Liver (tissue), 9 donors: Measurements from ENCODE around the gene ABCC3. TPM values are rescaled to one million over a fixed set of nuclear protein-coding genes. Genes with fewer than 3 reads are reported as not detected.

Experiments
- DNase-seq: peaks from one replicate; pipeline ENCODE4 v3.0.0-alpha.2; 2017; ENCODE audit warnings: low spot score
- H3K27ac ChIP-seq, 2 donors: one replicate each; pipeline ENCODE4 v1.7.0; 2013; ENCODE audit warnings: inconsistent platforms in 2 of 2, low read length in 2 of 2, control low read depth in 1 of 2, low read depth in 1 of 2, mild to moderate bottlenecking in 1 of 2
- H3K27me3 ChIP-seq, 4 donors: one replicate each; pipeline versions ENCODE4 v1.6.1 to v1.7.0; 2013; ENCODE audit warnings: low read length in 3 of 4, inconsistent platforms in 1 of 4, mild to moderate bottlenecking in 1 of 4, moderate library complexity in 1 of 4; ENCODE audit not compliant: control insufficient read depth in 4 of 4, insufficient read depth in 4 of 4
- H3K36me3 ChIP-seq, 4 donors: one replicate each; pipeline versions ENCODE4 v1.6.1 to v1.7.0; 2013; ENCODE audit warnings: low read length in 3 of 4, mild to moderate bottlenecking in 3 of 4, low read depth in 1 of 4, moderate library complexity in 1 of 4; ENCODE audit not compliant: control insufficient read depth in 4 of 4, insufficient read depth in 3 of 4
- H3K4me1 ChIP-seq, 4 donors: one replicate each; pipeline versions ENCODE4 v1.6.1 to v1.7.0; 2013; ENCODE audit warnings: low read length in 3 of 4, mild to moderate bottlenecking in 3 of 4, moderate library complexity in 1 of 4; ENCODE audit not compliant: control insufficient read depth in 4 of 4, insufficient read depth in 4 of 4
- H3K4me3 ChIP-seq, 3 donors: one replicate each; pipeline versions ENCODE4 v1.6.1 to v1.7.0; 2013; ENCODE audit warnings: low read length in 3 of 3, control low read depth in 1 of 3, low read depth in 1 of 3, mild to moderate bottlenecking in 1 of 3
- H3K9ac ChIP-seq, 2 donors: one replicate each; pipeline ENCODE4 v1.7.0; 2013; ENCODE audit warnings: low read length in 2 of 2, mild to moderate bottlenecking in 2 of 2, moderate library complexity in 2 of 2, control low read depth in 1 of 2, low read depth in 1 of 2
- H3K9me3 ChIP-seq, 4 donors: one replicate each; pipeline versions ENCODE4 v1.6.1 to v1.7.0; 2013; ENCODE audit warnings: low read length in 3 of 4; ENCODE audit not compliant: control insufficient read depth in 4 of 4
- EGR1 ChIP-seq, 2 donors: IDR thresholded peaks; 2 replicates each; pipeline ENCODE4 v1.6.1; 2016 to 2018; ENCODE audit warnings: antibody characterized with exemption in 2 of 2, low read depth in 2 of 2
- FOXA1 ChIP-seq: IDR thresholded peaks from 2 replicates; pipeline ENCODE4 v1.6.1; 2016; ENCODE audit warnings: antibody characterized with exemption
- FOXA2 ChIP-seq: IDR thresholded peaks from 2 replicates; pipeline ENCODE4 v1.6.1; 2016; ENCODE audit warnings: antibody characterized with exemption
- GABPA ChIP-seq, 2 donors: IDR thresholded peaks in 1 of 2; conservative IDR thresholded peaks in 1 of 2; 2 replicates each; pipeline ENCODE4 v1.6.1; 2016; ENCODE audit warnings: antibody characterized with exemption in 2 of 2, mild to moderate bottlenecking in 1 of 2, moderate library complexity in 1 of 2
- HNF4A ChIP-seq, 2 donors: conservative IDR thresholded peaks; 2 replicates each; pipeline ENCODE4 v1.6.1; 2016; ENCODE audit warnings: antibody characterized with exemption in 2 of 2, mild to moderate bottlenecking in 2 of 2
- HNF4G ChIP-seq: IDR thresholded peaks from 2 replicates; pipeline ENCODE4 v1.6.1; 2016; ENCODE audit warnings: antibody characterized with exemption
- NR2F2 ChIP-seq: IDR thresholded peaks from 2 replicates; pipeline ENCODE4 v1.6.1; 2016; ENCODE audit warnings: antibody characterized with exemption
- RXRA ChIP-seq, 2 donors: IDR thresholded peaks; 2 replicates each; pipeline ENCODE4 v1.6.1; 2017 to 2018; ENCODE audit warnings: antibody characterized with exemption in 2 of 2, mild to moderate bottlenecking in 1 of 2
- TAF1 ChIP-seq: conservative IDR thresholded peaks from 2 replicates; pipeline ENCODE4 v1.6.1; 2016; ENCODE audit warnings: antibody characterized with exemption, mild to moderate bottlenecking
- YY1 ChIP-seq: IDR thresholded peaks from 2 replicates; pipeline ENCODE4 v1.6.1; 2016; ENCODE audit warnings: antibody characterized with exemption, mild to moderate bottlenecking
- WGBS: extraction: QIAGEN DNeasy Blood & Tissue Kit; methylation state at CpG from one replicate; pipeline ENCODE4 v1.1.7; 2013; 5-methylcytosine and 5-hydroxymethylcytosine counted together
- polyA plus RNA-seq, 2 donors: library from polyadenylated mRNA; stranded (reverse) in 1 of 2; unstranded in 1 of 2; fragments of 200-250 nt in 1 of 2; fragments of >200 nt in 1 of 2; fragmentation: Nextera tagmentation in 1 of 2; extraction: Ambion mirVana in 1 of 2; gene quantifications; one replicate each; pipeline versions ENCODE4 v1.2.1 to v1.2.3, GENCODE V29; 2013 to 2015
- total RNA-seq, 2 donors: library from RNA; depleted of rRNA; stranded (reverse); fragments of >200 nt; gene quantifications; one replicate each; pipeline ENCODE4 v1.2.3, GENCODE V29; 2014
- TF ChIP-seq, protein P1 (sequence below): IDR thresholded peaks from 2 replicates; pipeline ENCODE4 v1.6.1; 2016; ENCODE audit warnings: antibody characterized with exemption
- TF ChIP-seq, protein P2 (sequence below): IDR thresholded peaks from 2 replicates; pipeline ENCODE4 v1.6.1; 2016; ENCODE audit warnings: antibody characterized with exemption
- TF ChIP-seq, protein P3 (sequence below): fragments of 150-350 bp; IDR thresholded peaks from 2 replicates; pipeline ENCODE4 v1.5.1; 2017; ENCODE audit warnings: improper control_type of control experiment, low read depth, low read length; ENCODE audit not compliant: missing input control
- TF ChIP-seq, protein P4 (sequence below): IDR thresholded peaks from 2 replicates; pipeline ENCODE4 v1.6.1; 2016; ENCODE audit warnings: antibody characterized with exemption
- donor health status: healthy.
- donor health status: healthy.
- donor health status: healthy.
- donor health status: healthy.
- donor health status: healthy.

The ABCC3 gene
- total and polyA plus RNA-seq, 4 donors: 10.5 to 197 (median 80.5) TPM

DNA sequence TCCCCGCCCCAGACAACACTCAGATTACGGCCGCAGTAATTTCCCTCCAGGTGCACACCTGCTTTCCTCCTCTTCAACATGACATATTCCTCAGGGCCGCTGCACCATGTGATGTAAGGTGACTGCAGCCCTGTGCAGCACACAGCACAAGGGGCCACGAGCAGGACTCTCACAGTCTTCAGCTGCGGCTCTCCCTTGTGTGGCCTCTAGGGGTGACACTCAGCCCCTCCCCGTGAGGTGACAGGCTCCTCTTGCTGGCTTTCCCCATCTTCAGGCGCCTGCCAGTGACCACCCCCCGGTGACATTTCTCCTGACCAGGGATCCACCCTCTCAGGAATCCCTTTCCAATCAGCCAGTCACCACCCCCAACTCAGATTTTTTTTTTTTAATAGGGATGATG is 31.3 kb upstream of the ABCC3 start:
- H3K27me3 ChIP-seq: no peaks in the 10 kb centered on the region
- no peak overlapping the region for H3K4me3 ChIP-seq
- WGBS: 55% methylated on average over 9 of the region's 9 CpGs
- no peak for TF ChIP-seq NR2F2
- no peak for TF ChIP-seq GABPA (IDR thresholded peaks at IDR 0.05 in 1 of 2, conservative IDR thresholded peaks at IDR 0.05 in 1 of 2)
- TF ChIP-seq TAF1: no peak
- TF ChIP-seq FOXA1: no peak
- no peak for TF ChIP-seq YY1
- no peak for TF ChIP-seq RXRA (IDR thresholded peaks at IDR 0.05)
- TF ChIP-seq, protein P1, sequence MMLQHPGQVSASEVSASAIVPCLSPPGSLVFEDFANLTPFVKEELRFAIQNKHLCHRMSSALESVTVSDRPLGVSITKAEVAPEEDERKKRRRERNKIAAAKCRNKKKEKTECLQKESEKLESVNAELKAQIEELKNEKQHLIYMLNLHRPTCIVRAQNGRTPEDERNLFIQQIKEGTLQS: no peak
- TF ChIP-seq EGR1 (IDR thresholded peaks at IDR 0.05; ENCODE audit: low read depth in 2 of 2): no peak
- H3K27ac ChIP-seq: no peak overlapping the region
- no peak overlapping the region for H3K9ac ChIP-seq
- H3K4me1 ChIP-seq: peaks cover 0 to 3% (median 0%) of the 10 kb centered on the region in 4 donors
- no peaks in the 10 kb centered on the region for H3K36me3 ChIP-seq
- no peaks in the 10 kb centered on the region for H3K9me3 ChIP-seq
- no peak for DNase-seq

DNA sequence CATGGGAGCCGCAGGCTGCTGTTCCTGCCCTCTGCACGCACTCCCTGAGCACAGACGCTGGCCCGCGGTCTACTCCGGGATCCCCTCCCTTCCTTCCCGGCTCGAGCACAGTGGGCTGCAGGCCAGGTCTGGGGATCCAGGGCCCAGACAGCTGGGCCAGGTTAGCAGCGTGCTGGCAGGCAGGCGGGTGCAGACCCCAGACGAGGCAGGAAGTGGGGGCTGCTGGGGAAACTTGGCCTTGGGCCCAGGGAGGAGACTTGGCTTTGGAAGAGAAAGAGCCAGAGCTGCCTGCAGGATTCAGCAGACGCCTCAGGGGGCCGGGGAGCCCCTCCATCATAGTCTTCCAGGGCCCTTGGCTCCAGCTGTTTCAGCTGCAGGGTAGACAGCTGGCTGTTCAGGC is 30.2 kb upstream of the ABCC3 start:
- WGBS: 55% methylated on average over 13 of the region's 13 CpGs
- no peak overlapping the region for H3K4me3 ChIP-seq
- H3K36me3 ChIP-seq: no peaks in the 10 kb centered on the region
- DNase-seq: no peak
- no peaks in the 10 kb centered on the region for H3K27me3 ChIP-seq
- peaks cover 0 to 3% (median 0%) of the 10 kb centered on the region in 4 donors for H3K4me1 ChIP-seq
- H3K9ac ChIP-seq: no peak overlapping the region
- TF ChIP-seq YY1 (no peak), HNF4G (no peak), GABPA (IDR thresholded peaks at IDR 0.05 in 1 of 2, conservative IDR thresholded peaks at IDR 0.05 in 1 of 2) (no peak), HNF4A (conservative IDR thresholded peaks at IDR 0.05) (no peak), FOXA2 (no peak), TAF1 (no peak)
- TF ChIP-seq, protein P2, sequence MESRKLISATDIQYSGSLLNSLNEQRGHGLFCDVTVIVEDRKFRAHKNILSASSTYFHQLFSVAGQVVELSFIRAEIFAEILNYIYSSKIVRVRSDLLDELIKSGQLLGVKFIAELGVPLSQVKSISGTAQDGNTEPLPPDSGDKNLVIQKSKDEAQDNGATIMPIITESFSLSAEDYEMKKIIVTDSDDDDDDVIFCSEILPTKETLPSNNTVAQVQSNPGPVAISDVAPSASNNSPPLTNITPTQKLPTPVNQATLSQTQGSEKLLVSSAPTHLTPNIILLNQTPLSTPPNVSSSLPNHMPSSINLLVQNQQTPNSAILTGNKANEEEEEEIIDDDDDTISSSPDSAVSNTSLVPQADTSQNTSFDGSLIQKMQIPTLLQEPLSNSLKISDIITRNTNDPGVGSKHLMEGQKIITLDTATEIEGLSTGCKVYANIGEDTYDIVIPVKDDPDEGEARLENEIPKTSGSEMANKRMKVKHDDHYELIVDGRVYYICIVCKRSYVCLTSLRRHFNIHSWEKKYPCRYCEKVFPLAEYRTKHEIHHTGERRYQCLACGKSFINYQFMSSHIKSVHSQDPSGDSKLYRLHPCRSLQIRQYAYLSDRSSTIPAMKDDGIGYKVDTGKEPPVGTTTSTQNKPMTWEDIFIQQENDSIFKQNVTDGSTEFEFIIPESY: no peak
- TF ChIP-seq, protein P1: no peak
- TF ChIP-seq, protein P3, sequence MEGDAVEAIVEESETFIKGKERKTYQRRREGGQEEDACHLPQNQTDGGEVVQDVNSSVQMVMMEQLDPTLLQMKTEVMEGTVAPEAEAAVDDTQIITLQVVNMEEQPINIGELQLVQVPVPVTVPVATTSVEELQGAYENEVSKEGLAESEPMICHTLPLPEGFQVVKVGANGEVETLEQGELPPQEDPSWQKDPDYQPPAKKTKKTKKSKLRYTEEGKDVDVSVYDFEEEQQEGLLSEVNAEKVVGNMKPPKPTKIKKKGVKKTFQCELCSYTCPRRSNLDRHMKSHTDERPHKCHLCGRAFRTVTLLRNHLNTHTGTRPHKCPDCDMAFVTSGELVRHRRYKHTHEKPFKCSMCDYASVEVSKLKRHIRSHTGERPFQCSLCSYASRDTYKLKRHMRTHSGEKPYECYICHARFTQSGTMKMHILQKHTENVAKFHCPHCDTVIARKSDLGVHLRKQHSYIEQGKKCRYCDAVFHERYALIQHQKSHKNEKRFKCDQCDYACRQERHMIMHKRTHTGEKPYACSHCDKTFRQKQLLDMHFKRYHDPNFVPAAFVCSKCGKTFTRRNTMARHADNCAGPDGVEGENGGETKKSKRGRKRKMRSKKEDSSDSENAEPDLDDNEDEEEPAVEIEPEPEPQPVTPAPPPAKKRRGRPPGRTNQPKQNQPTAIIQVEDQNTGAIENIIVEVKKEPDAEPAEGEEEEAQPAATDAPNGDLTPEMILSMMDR: no peak
- TF ChIP-seq, protein P4, sequence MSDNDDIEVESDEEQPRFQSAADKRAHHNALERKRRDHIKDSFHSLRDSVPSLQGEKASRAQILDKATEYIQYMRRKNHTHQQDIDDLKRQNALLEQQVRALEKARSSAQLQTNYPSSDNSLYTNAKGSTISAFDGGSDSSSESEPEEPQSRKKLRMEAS: no peak
- no peaks in the 10 kb centered on the region for H3K9me3 ChIP-seq
- no peak overlapping the region for H3K27ac ChIP-seq

DNA sequence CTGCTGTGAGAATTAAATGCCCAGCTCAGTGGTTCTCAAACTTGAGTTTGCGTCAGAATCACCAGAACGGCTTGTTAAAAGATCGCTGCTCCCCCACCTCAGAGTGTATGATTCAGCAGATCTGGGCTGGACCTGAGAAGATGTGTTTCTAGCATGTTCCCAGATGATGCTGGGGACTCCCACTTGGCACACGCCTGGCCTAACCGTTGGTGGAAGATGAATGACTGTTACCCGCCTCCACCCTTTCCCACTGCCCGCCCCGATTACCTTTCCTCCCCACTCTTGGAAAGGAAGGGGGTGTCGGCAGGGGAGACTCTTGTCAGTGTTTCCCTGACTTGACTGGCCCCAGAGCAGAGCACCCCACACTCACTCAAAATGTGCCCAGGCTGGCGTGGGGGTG is 29.3 kb upstream of the ABCC3 start:
- Histone ChIP-seq H3K4me1 (peaks cover 0 to 3% (median 0%) of the 10 kb centered on the region in 4 donors), H3K27ac (no peak overlapping the region), H3K36me3 (no peaks in the 10 kb centered on the region), H3K9ac (no peak overlapping the region), H3K9me3 (no peaks in the 10 kb centered on the region), H3K27me3 (no peaks in the 10 kb centered on the region), H3K4me3 (no peak overlapping the region)
- TF ChIP-seq, protein P2: no peak
- 81% methylated on average over 10 of the region's 10 CpGs for WGBS
- DNase-seq: no peak
